GM21447 (cell line): ENCODE measurements around the gene LRRFIP1.

ENCODE experiments used
- ATAC-seq: cut with Tn5 transposase; IDR thresholded peaks from one replicate; pipeline ENCODE4 v1.9.1; 2021; ENCODE audit not compliant: unreplicated experiment

LRRFIP1 gene

DNA sequence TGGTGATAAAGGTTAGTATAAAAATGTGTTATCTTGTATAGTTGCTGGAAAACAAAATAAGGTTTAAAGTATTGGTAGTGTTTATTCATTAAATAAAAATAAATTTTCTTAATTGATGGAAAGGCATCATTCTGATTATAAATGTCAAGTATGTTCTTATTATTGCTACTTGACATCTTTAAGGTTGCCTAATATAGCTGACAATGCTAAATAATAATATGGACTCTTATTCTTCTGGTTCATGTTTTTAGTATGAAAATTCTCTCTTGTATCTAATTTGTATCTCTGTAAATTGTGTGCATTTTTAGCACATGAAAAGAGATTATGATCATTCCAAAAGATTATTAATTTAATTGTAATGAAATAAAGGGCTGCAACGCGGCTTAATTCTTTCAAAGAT, 196.2 kb downstream of the LRRFIP1 start:
- no peak for ATAC-seq

DNA sequence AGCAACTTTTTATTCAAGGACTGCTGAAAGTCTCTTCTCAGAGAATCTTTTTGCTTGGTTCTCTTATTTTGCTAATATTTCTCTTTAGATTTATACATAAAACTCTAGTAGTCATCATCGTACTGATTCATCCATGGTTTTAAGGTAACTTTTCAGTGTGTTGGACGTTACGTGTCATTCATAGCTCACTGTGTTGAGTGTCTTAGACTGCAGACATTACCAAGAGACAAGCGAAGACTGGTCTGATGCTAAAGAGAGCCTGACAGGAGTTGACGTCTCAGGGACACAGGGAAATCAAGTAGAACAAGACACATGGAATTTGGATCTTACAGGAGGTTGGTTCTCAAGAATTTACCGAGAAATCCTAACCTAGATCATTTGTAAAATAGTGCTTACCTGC, 196.7 kb downstream of the LRRFIP1 start:
- no peak for ATAC-seq

DNA sequence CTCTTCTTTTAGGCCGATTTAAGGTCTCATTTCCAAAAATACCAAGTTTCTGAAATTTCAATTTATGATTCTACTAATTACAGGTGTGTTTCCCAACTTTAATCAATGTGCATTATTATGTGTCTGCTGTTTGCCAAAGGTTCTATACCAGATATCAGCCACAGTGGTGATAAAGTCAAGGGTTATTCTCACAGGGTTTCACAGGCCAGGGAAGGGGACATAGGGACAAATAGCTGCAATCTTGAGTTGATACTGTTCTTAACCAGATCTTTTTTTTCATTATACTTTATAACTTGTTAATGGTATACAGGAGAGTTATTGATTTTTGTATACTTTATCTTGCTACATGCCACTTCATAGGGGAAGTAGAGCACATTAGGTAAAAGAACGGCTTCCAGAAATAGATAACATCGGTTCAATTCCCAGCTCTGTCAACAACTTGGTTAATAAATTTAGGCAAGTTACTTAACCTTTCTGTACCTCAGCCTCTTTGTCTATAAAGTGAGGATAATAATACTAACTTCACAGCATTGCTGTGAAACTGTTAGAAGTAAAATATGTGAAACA, 200.1 kb downstream of the LRRFIP1 start:
- no peak for ATAC-seq
